H1 (cell line): ENCODE data around the gene MSANTD7. TPM values are rescaled to one million over a fixed set of nuclear protein-coding genes. Genes with fewer than 3 reads are reported as not detected.

Experiments used
- CTCF ChIA-PET: fragments of 300-600 bp; sonication (Branson Sonifier 250); formaldehyde crosslinking; loops from one replicate; lab custom pipeline; 2021; ENCODE audit not compliant: partially characterized antibody; lab: Charles Lee
- POLR2A ChIA-PET: fragments of 300-600 bp; sonication (Branson Sonifier 250); formaldehyde crosslinking; loops from one replicate; lab custom pipeline; 2021; ENCODE audit warnings: inconsistent platforms; ENCODE audit not compliant: partially characterized antibody; lab: Charles Lee
- DNase-seq, 2 experiments: peaks; one replicate each; pipeline versions ENCODE4 v3.0.0 to v3.0.0-alpha.2; 2010 to 2022; ENCODE audit warnings: low spot score in 2 of 2, low read depth in 1 of 2, mixed read lengths in 1 of 2
- FAIRE-seq: peaks from 2 replicates; lab custom pipeline; 2011; peaks lifted over from hg19 to GRCh38; lab: Jason Lieb, UNC
- H2AFZ ChIP-seq: 2 replicates; pipeline ENCODE4 v1.8.1; 2012; ENCODE audit warnings: low read length, inconsistent platforms
- H2AK5ac ChIP-seq: 2 replicates; pipeline ENCODE4 v1.6.1; 2013; ENCODE audit warnings: low read depth, low read length
- H2BK120ac ChIP-seq: replicated peaks from 2 replicates; pipeline ENCODE3; 2013; ENCODE audit warnings: low read depth, low read length, inconsistent platforms
- H2BK12ac ChIP-seq: 2 replicates; pipeline ENCODE4 v1.6.1; 2013; ENCODE audit warnings: low read depth, low read length
- H2BK15ac ChIP-seq: 2 replicates; pipeline ENCODE4 v1.6.1; 2013; ENCODE audit warnings: low read length
- H2BK20ac ChIP-seq: 2 replicates; pipeline ENCODE4 v1.6.1; 2013; ENCODE audit warnings: low read length
- H2BK5ac ChIP-seq: 2 replicates; pipeline ENCODE4 v1.6.1; 2013; ENCODE audit warnings: low read depth, low read length
- H3K14ac ChIP-seq: 2 replicates; pipeline ENCODE4 v1.6.1; 2013; ENCODE audit warnings: inconsistent platforms; ENCODE audit not compliant: insufficient read length
- H3K18ac ChIP-seq: 2 replicates; pipeline ENCODE4 v1.6.1; 2013; ENCODE audit warnings: low read length; ENCODE audit errors: extremely low read depth
- H3K23ac ChIP-seq: 2 replicates; pipeline ENCODE4 v1.6.1; 2013; ENCODE audit warnings: inconsistent platforms; ENCODE audit not compliant: insufficient read length
- H3K23me2 ChIP-seq: 2 replicates; pipeline ENCODE4 v1.6.1; 2013; ENCODE audit warnings: low read depth, low read length
- H3K27ac ChIP-seq: 2 replicates; pipeline ENCODE4 v1.6.1; 2011; ENCODE audit warnings: low read depth, low read length, inconsistent platforms
- H3K27me3 ChIP-seq, 4 experiments: replicated peaks in 1 of 4; 1 replicate in 1 of 4; 2 replicates in 3 of 4; pipeline versions ENCODE4 v1.6.1 to v1.8.1; 2011 to 2013; ENCODE audit warnings: low read length in 3 of 4, mild to moderate bottlenecking in 3 of 4, inconsistent platforms in 2 of 4, mixed read lengths in 2 of 4, moderate library complexity in 1 of 4; ENCODE audit not compliant: control insufficient read depth in 3 of 4, insufficient read depth in 3 of 4; ENCODE audit errors: extremely low read depth in 1 of 4
- H3K36me3 ChIP-seq, 4 experiments: 2 replicates each; pipeline versions ENCODE4 v1.6.1 to v1.8.1; 2011 to 2013; ENCODE audit warnings: mild to moderate bottlenecking in 4 of 4, low read length in 3 of 4, moderate library complexity in 2 of 4, control low read depth in 1 of 4, inconsistent platforms in 1 of 4; ENCODE audit not compliant: insufficient read depth in 4 of 4, control insufficient read depth in 2 of 4
- H3K4ac ChIP-seq: replicated peaks from 2 replicates; pipeline ENCODE3; 2013; ENCODE audit warnings: low read length, low read depth, mixed read lengths, inconsistent platforms; ENCODE audit not compliant: insufficient read length
- H3K4me1 ChIP-seq, 4 experiments: replicated peaks in 1 of 4; 1 replicate in 1 of 4; 2 replicates in 3 of 4; pipeline versions ENCODE4 v1.6.1 to v1.8.1; 2011 to 2013; ENCODE audit warnings: low read length in 3 of 4, inconsistent platforms in 2 of 4, mixed read lengths in 1 of 4; ENCODE audit not compliant: insufficient read depth in 4 of 4, control insufficient read depth in 3 of 4
- H3K4me2 ChIP-seq, 2 experiments: 2 replicates each; pipeline versions ENCODE4 v1.6.1 to v1.8.1; 2011 to 2013; ENCODE audit warnings: low read depth in 2 of 2, low read length in 2 of 2, control low read depth in 1 of 2, inconsistent platforms in 1 of 2, mild to moderate bottlenecking in 1 of 2; ENCODE audit not compliant: insufficient read depth in 1 of 2
- H3K4me3 ChIP-seq, 4 experiments: fragments of 200-600, 300-600 bp in 1 of 4; sonication (generic), shearing (Covaris generic), sonication (Bioruptor Twin) in 1 of 4; 2 replicates each; pipeline versions ENCODE4 v1.5.1 to v1.8.1; 2011 to 2016; ENCODE audit warnings: low read length in 4 of 4, low read depth in 3 of 4, control low read depth in 2 of 4, inconsistent platforms in 2 of 4, mild to moderate bottlenecking in 2 of 4, mixed read lengths in 1 of 4, moderate library complexity in 1 of 4; ENCODE audit not compliant: insufficient read depth in 2 of 4; ENCODE audit errors: extremely low read depth in 1 of 4
- H3K56ac ChIP-seq: replicated peaks from 2 replicates; pipeline ENCODE3; 2013; ENCODE audit warnings: low read depth, mild to moderate bottlenecking, mixed read lengths, low read length, inconsistent platforms; ENCODE audit not compliant: insufficient read length
- H3K79me1 ChIP-seq: 2 replicates; pipeline ENCODE4 v1.6.1; 2013; ENCODE audit warnings: low read depth, low read length, control low read depth
- H3K79me2 ChIP-seq, 2 experiments: 2 replicates each; pipeline versions ENCODE4 v1.6.1 to v1.8.1; 2012 to 2013; ENCODE audit warnings: low read length in 2 of 2, mild to moderate bottlenecking in 2 of 2, inconsistent platforms in 1 of 2; ENCODE audit not compliant: insufficient read depth in 2 of 2, control insufficient read depth in 1 of 2
- H3K9ac ChIP-seq, 4 experiments: replicated peaks in 1 of 4; 1 replicate in 1 of 4; 2 replicates in 3 of 4; pipeline versions ENCODE4 v1.6.1 to v1.8.1; 2011 to 2013; ENCODE audit warnings: low read depth in 3 of 4, low read length in 3 of 4, control low read depth in 2 of 4, mild to moderate bottlenecking in 2 of 4, moderate library complexity in 2 of 4, inconsistent platforms in 1 of 4; ENCODE audit errors: extremely low read depth in 1 of 4
- H3K9me3 ChIP-seq, 2 experiments: 2 replicates each; pipeline versions ENCODE4 v1.6.1 to v1.8.1; 2012 to 2013; ENCODE audit warnings: mild to moderate bottlenecking in 2 of 2, moderate library complexity in 2 of 2, control low read depth in 1 of 2, inconsistent platforms in 1 of 2, low read depth in 1 of 2, low read length in 1 of 2, mixed read lengths in 1 of 2; ENCODE audit not compliant: insufficient read depth in 2 of 2
- H4K20me1 ChIP-seq, 2 experiments: replicated peaks in 1 of 2; 2 replicates each; pipeline versions ENCODE3 to v1.8.1; 2011 to 2013; ENCODE audit warnings: inconsistent platforms in 2 of 2, low read length in 2 of 2, mild to moderate bottlenecking in 1 of 2; ENCODE audit not compliant: insufficient read depth in 2 of 2, control insufficient read depth in 1 of 2
- H4K5ac ChIP-seq: 2 replicates; pipeline ENCODE4 v1.6.1; 2013; ENCODE audit warnings: low read length, low read depth, mixed read lengths, inconsistent platforms; ENCODE audit not compliant: insufficient read length
- H4K8ac ChIP-seq: 2 replicates; pipeline ENCODE4 v1.8.0; 2013; ENCODE audit warnings: mild to moderate bottlenecking, moderate library complexity, low read length, inconsistent platforms; ENCODE audit not compliant: insufficient read depth; ENCODE audit errors: extremely low read depth
- H4K91ac ChIP-seq: replicated peaks from 2 replicates; pipeline ENCODE3; 2013; ENCODE audit warnings: low read length, mixed read lengths, inconsistent platforms; ENCODE audit not compliant: insufficient read length
- CREB1 ChIP-seq: IDR thresholded peaks from 2 replicates; pipeline ENCODE4 v1.6.1; 2012; ENCODE audit warnings: inconsistent platforms
- CTBP2 ChIP-seq: IDR thresholded peaks from 2 replicates; pipeline ENCODE4 v1.7.0; 2011; ENCODE audit warnings: borderline replicate concordance, mild to moderate bottlenecking, moderate library complexity, mixed read lengths, low read length; ENCODE audit not compliant: insufficient read depth, insufficient read length
- CTCF ChIP-seq, 3 experiments: IDR thresholded peaks; 1 replicate in 2 of 3; 2 replicates in 1 of 3; pipeline versions ENCODE4 v1.5.1 to v1.6.1; 2011; ENCODE audit warnings: low read length in 3 of 3, mild to moderate bottlenecking in 3 of 3, inconsistent platforms in 2 of 3, low read depth in 1 of 3, moderate library complexity in 1 of 3; ENCODE audit not compliant: insufficient read depth in 1 of 3; ENCODE audit errors: control extremely low read depth in 1 of 3
- HDAC6 ChIP-seq: IDR thresholded peaks from one replicate; pipeline ENCODE4 v1.7.1; 2012; ENCODE audit warnings: low read depth, mild to moderate bottlenecking, inconsistent platforms, low read length, moderate library complexity
- JUN ChIP-seq: IDR thresholded peaks from 2 replicates; pipeline ENCODE4 v1.6.1; 2011; ENCODE audit warnings: low read depth, mild to moderate bottlenecking, improper control_type of control experiment, low read length
- POLR2AphosphoS5 ChIP-seq: IDR thresholded peaks from 2 replicates; pipeline ENCODE4 v1.6.1; 2011; ENCODE audit warnings: low read depth, low read length
- POU5F1 ChIP-seq: IDR thresholded peaks from 2 replicates; pipeline ENCODE4 v1.6.1; 2011; ENCODE audit warnings: low read depth, mild to moderate bottlenecking, low read length, moderate library complexity
- TCF12 ChIP-seq: IDR thresholded peaks from 2 replicates; pipeline ENCODE4 v1.6.1; 2011; ENCODE audit warnings: low read depth, mild to moderate bottlenecking, low read length
- WGBS, 2 experiments: shearing (Covaris generic) in 1 of 2; methylation state at CpG; one replicate each; pipeline versions ENCODE4 v1.1.6 to v1.1.7; 2013 to 2015; ENCODE audit warnings: low lambda C conversion rate in 2 of 2, mixed read lengths in 2 of 2, inconsistent platforms in 1 of 2, low coverage in 1 of 2, missing lambda C conversion rate in 1 of 2; ENCODE audit not compliant: insufficient replicate concordance in 2 of 2, insufficient coverage in 1 of 2, insufficient read length in 1 of 2; ENCODE audit errors: extremely low coverage in 1 of 2, missing lambda C conversion rate in 1 of 2; 5-methylcytosine and 5-hydroxymethylcytosine counted together
- polyA plus RNA-seq, 7 experiments: library from polyadenylated mRNA; depleted of rRNA in 3 of 7; stranded (reverse) in 5 of 7; unstranded in 2 of 7; fragments of >200 nt in 5 of 7; fragments of 200-250 nt in 2 of 7; gene quantifications; 1 replicate in 5 of 7; 2 replicates in 1 of 7; 4 replicates in 1 of 7; pipeline versions ENCODE4 v1.2.1 to v1.2.3, GENCODE V29; 2011 to 2013; ENCODE audit warnings: missing spikeins in 2 of 7, mixed read lengths in 2 of 7
- total RNA-seq: library from RNA; stranded (reverse); fragmentation: NEBNext Ultra II Directional; extraction: Animal tissue kit (Norgen Biotek cat#: 25700); gene quantifications from 2 replicates; pipeline ENCODE4 v1.2.1, GENCODE V29; 2021

MSANTD7 gene
- total and polyA plus RNA-seq, 2 of the 8 experiments (the other 6 are each of a cell fraction or from before 2014, with no cell fraction given) = 5.0 to 15.2 TPM

GRCh38 chr10:14823966-14824365 is 14.1 kb upstream of the MSANTD7 start:
- H3K27ac ChIP-seq = no peak overlapping the region
- no peak for FAIRE-seq
- TF ChIP-seq HDAC6 (no peak), CTCF (IDR thresholded peaks at IDR 0.05; ENCODE audit: control extremely low read depth in 1 of 3, insufficient read depth in 1 of 3, low read depth in 1 of 3, low read length in 3 of 3) (no peak), TCF12 (no peak), POLR2AphosphoS5 (no peak), JUN (no peak), CREB1 (no peak), POU5F1 (no peak), CTBP2 (no peak)

More at GRCh38 chr10:14823966-14824365, 14.1 kb upstream of the MSANTD7 start:
- Histone ChIP-seq H3K9ac (no peak overlapping the region), H4K91ac (no peak overlapping the region), H2BK12ac (no peak overlapping the region), H3K14ac (no peak overlapping the region), H4K20me1 (no peaks in the 10 kb centered on the region), H3K27me3 (no peaks in the 10 kb centered on the region), H3K4me3 (no peak overlapping the region), H3K4ac (no peak overlapping the region), H3K9me3 (no peaks in the 10 kb centered on the region), H2BK20ac (no peak overlapping the region), H3K79me2 (no peaks in the 10 kb centered on the region), H4K5ac (no peak overlapping the region), H2BK5ac (no peak overlapping the region), H3K23me2 (no peaks in the 10 kb centered on the region), H3K4me1 (no peaks in the 10 kb centered on the region; a peak in 2 of 7 replicates), H2AFZ (no peak overlapping the region), H3K23ac (no peak overlapping the region), H2BK15ac (no peak overlapping the region), H3K56ac (no peak overlapping the region), H3K18ac (no peak overlapping the region), H2BK120ac (no peak overlapping the region), H3K4me2 (no peak overlapping the region), H3K79me1 (no peaks in the 10 kb centered on the region), H4K8ac (no peak overlapping the region), H3K36me3 (no peaks in the 10 kb centered on the region), H2AK5ac (no peak overlapping the region)
- ChIA-PET POLR2A (interaction anchor here (0.9 kb wide), 1 partner anchor 71 kb away, joined by 4 read pairs; no protein-coding TSS in a partner anchor), CTCF (interaction anchor here (0.7 to 3.9 kb wide), 22 partner anchors 7 to 325 kb away, joined by 3 to 40 read pairs (median 4); partner anchors contain the start of gene FAM107B)
- no peak for DNase-seq
- WGBS, 2 experiments = 88% methylated on average over 3 of the region's 3 CpGs; no CpG with 5 or more reads in 1 of the 2 experiments
